Esophagus muscularis mucosa (tissue), 3 donors: ENCODE measurements around the gene ACAN.

Experiments used
- POLR2A ChIP-seq: fragments of 450-650 bp; IDR thresholded peaks from one replicate; pipeline ENCODE4 v1.6.1; 2017; ENCODE audit warnings: antibody characterized with exemption, moderate library complexity, mild to moderate bottlenecking, low read depth
- POLR2AphosphoS5 ChIP-seq, 2 donors: sonication (generic); formaldehyde crosslinking; IDR thresholded peaks; one replicate each; pipeline ENCODE4 v1.6.1; 2017; ENCODE audit warnings: antibody characterized with exemption in 2 of 2
- TF ChIP-seq, protein P1 (sequence below), 3 experiments: fragments of 200-600 bp in 2 of 3; fragments of 450-650 bp in 1 of 3; sonication (generic) in 2 of 3; IDR thresholded peaks; one replicate each; pipeline ENCODE4 v1.5.1; 2017 to 2019; ENCODE audit warnings: antibody characterized with exemption in 3 of 3, mild to moderate bottlenecking in 2 of 3, moderate library complexity in 1 of 3

- TF ChIP-seq, protein P1, sequence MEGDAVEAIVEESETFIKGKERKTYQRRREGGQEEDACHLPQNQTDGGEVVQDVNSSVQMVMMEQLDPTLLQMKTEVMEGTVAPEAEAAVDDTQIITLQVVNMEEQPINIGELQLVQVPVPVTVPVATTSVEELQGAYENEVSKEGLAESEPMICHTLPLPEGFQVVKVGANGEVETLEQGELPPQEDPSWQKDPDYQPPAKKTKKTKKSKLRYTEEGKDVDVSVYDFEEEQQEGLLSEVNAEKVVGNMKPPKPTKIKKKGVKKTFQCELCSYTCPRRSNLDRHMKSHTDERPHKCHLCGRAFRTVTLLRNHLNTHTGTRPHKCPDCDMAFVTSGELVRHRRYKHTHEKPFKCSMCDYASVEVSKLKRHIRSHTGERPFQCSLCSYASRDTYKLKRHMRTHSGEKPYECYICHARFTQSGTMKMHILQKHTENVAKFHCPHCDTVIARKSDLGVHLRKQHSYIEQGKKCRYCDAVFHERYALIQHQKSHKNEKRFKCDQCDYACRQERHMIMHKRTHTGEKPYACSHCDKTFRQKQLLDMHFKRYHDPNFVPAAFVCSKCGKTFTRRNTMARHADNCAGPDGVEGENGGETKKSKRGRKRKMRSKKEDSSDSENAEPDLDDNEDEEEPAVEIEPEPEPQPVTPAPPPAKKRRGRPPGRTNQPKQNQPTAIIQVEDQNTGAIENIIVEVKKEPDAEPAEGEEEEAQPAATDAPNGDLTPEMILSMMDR (IDR thresholded peaks at IDR 0.05), result no peak
- TF ChIP-seq POLR2A, result no peak
- no peak for TF ChIP-seq POLR2AphosphoS5 (IDR thresholded peaks at IDR 0.05)
Observed at GRCh38 chr15:88828791-88829190, 25.6 kb downstream of the ACAN start.
